Measurements from ENCODE around the gene GTF3C5. TPM values are rescaled to one million over a fixed set of nuclear protein-coding genes. Genes with fewer than 3 reads are reported as not detected.

Gene GTF3C5
- polyA plus RNA-seq, 1 of the 3 experiments (the other 2 are of a cell fraction), result 57.3 TPM

GRCh38 chr9:133073086-133074014 is 42.6 kb downstream of the GTF3C5 start (continued):
- TF ChIP-seq, protein P1, sequence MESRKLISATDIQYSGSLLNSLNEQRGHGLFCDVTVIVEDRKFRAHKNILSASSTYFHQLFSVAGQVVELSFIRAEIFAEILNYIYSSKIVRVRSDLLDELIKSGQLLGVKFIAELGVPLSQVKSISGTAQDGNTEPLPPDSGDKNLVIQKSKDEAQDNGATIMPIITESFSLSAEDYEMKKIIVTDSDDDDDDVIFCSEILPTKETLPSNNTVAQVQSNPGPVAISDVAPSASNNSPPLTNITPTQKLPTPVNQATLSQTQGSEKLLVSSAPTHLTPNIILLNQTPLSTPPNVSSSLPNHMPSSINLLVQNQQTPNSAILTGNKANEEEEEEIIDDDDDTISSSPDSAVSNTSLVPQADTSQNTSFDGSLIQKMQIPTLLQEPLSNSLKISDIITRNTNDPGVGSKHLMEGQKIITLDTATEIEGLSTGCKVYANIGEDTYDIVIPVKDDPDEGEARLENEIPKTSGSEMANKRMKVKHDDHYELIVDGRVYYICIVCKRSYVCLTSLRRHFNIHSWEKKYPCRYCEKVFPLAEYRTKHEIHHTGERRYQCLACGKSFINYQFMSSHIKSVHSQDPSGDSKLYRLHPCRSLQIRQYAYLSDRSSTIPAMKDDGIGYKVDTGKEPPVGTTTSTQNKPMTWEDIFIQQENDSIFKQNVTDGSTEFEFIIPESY (IDR thresholded peaks at IDR 0.05; ENCODE audit: borderline replicate concordance, low read depth), result no peak
- no peak for TF ChIP-seq GATA2 (CRISPR knock-in tag; IDR thresholded peaks at IDR 0.05)
- TF ChIP-seq GABPA (IDR thresholded peaks at IDR 0.05; ENCODE audit: low read depth), result no peak
- TF ChIP-seq, protein P2, sequence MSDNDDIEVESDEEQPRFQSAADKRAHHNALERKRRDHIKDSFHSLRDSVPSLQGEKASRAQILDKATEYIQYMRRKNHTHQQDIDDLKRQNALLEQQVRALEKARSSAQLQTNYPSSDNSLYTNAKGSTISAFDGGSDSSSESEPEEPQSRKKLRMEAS (IDR thresholded peaks at IDR 0.05; ENCODE audit: low read depth), result no peak

DNA sequence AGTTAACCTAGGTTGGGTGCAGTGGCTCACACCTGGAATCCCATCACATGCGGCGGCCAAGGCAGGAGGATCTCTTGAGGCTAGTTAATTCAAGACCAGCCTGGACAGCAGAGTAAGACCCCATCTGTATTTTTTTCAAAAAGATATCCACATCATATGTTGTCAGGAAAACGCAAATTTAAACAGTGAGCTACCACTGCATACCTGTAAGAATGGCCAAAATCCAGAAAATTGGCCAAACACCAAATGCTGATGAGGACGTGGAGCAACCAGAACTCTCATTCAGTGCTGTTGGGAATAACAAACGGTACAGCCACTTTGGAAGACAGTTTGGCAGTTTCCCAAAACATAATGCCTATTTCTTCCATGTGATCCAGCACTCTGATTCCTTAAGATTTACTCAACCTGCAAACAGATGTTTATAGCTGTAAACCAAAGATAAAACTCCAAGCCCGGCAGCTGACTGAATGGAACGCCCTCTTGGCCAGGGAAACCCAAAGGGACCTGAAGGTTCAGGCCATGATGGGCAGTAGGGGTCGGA is 43.4 kb downstream of the GTF3C5 start:
- Histone ChIP-seq H3K27me3 (ENCODE audit: insufficient read depth) (no peaks in the 10 kb centered on the region), H3K79me2 (ENCODE audit: insufficient read depth) (no peaks in the 10 kb centered on the region), H3K9me2 (no peaks in the 10 kb centered on the region), H3K36me3 (replicated peaks in 1 of 2; ENCODE audit: control insufficient read depth in 1 of 2, insufficient read depth in 2 of 2, low read length in 1 of 2) (no peaks in the 10 kb centered on the region), H4K20me1 (ENCODE audit: insufficient read depth) (no peaks in the 10 kb centered on the region), H3K27ac (ENCODE audit: low read depth in 2 of 2, low read length in 1 of 2) (no peak overlapping the region), H3K4me3 (ENCODE audit: low read depth in 2 of 2, low read length in 1 of 2) (no peak overlapping the region), H3K9ac (no peak overlapping the region), H3K4me1 (ENCODE audit: control insufficient read depth in 1 of 2, insufficient read depth in 2 of 2, low read depth in 1 of 2, low read length in 1 of 2) (peaks cover 0 to 16% of the 10 kb centered on the region in 2 experiments; a peak in 2 of 4 replicates), H2AFZ (ENCODE audit: low read depth) (no peak overlapping the region), H3K4me2 (no peak overlapping the region), H3K9me3 (no peaks in the 10 kb centered on the region), H3F3A (replicated peaks; ENCODE audit: insufficient read depth) (peaks cover 14% of the 10 kb centered on the region)
- 67% methylated on average over 8 of the region's 8 CpGs for WGBS (ENCODE audit: low lambda C conversion rate)
- DNase-seq, result no peak
- no peak for TF ChIP-seq FOXM1 (IDR thresholded peaks at IDR 0.05; ENCODE audit: low read depth)
- TF ChIP-seq FOXJ3 (CRISPR knock-in tag; IDR thresholded peaks at IDR 0.05), result no peak
- no peak for TF ChIP-seq GATA2 (CRISPR knock-in tag; IDR thresholded peaks at IDR 0.05)
- TF ChIP-seq EZH2phosphoT487 (IDR thresholded peaks at IDR 0.05; ENCODE audit: borderline replicate concordance, low read depth), result no peak
- no peak for TF ChIP-seq SMC3 (IDR thresholded peaks at IDR 0.05; ENCODE audit: low read depth, low read length)
- TF ChIP-seq SIN3A (IDR thresholded peaks at IDR 0.05; ENCODE audit: borderline replicate concordance, low read depth, low read length), result no peak
- no peak for TF ChIP-seq TCF12 (IDR thresholded peaks at IDR 0.05)
- TF ChIP-seq POLR2AphosphoS5 (IDR thresholded peaks at IDR 0.05; ENCODE audit: low read depth, low read length), result no peak
- TF ChIP-seq RAD21 (IDR thresholded peaks at IDR 0.05; ENCODE audit: low read length), result no peak
- ChIA-PET POLR2A (no interaction called here), CTCF (interaction anchor here (0.6 to 0.8 kb wide), 3 partner anchors 17 to 112 kb away, joined by 3 to 4 read pairs (median 3); no protein-coding TSS in a partner anchor)

Data from SK-N-SH (cell line).